ENCODE data around the gene SNED1. TPM values are rescaled to one million over a fixed set of nuclear protein-coding genes. Genes with fewer than 3 reads are reported as not detected.

Gene SNED1
- total and polyA plus RNA-seq, 2 donors = 3.2 to 7.1 TPM

DNA sequence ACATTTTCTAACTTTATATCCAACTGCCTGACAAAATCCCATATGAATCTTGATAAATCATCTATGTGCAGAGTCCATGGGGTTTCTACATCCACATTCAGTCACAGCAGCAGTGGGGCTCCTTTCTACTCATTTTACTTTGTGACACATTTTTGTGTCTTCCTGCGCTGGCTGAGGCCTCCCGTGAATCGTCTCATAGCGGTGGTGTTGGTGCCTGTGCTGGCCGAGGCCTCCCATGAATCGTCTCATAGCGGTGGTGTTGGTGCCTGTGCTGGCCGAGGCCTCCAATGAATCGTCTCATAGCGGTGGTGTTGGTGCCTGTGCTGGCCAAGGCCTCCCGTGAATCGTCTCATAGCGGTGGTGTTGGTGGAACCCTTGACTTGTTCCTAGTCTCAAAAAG, 17.0 kb downstream of the SNED1 start:
- Histone ChIP-seq H3K4me1 (ENCODE audit: control insufficient read depth in 2 of 2, insufficient read depth in 2 of 2, low read length in 2 of 2) (peaks cover 22 to 30% of the 10 kb centered on the region in 2 donors), H3K36me3 (ENCODE audit: control insufficient read depth in 2 of 2, insufficient read depth in 2 of 2, low read length in 1 of 2) (no peaks in the 10 kb centered on the region), H3K27me3 (ENCODE audit: control insufficient read depth in 2 of 2, insufficient read depth in 1 of 2, low read length in 1 of 2) (no peaks in the 10 kb centered on the region), H3K27ac (ENCODE audit: low read depth in 1 of 2, low read length in 1 of 2) (no peak overlapping the region), H3K4me3 (ENCODE audit: low read length in 2 of 2) (no peak overlapping the region), H3K9me3 (ENCODE audit: control insufficient read depth in 2 of 2, insufficient read depth in 1 of 2, low read length in 1 of 2) (peaks cover 0 to 12% of the 10 kb centered on the region in 2 donors)
- WGBS = over 99% methylated on average over 13 of the region's 13 CpGs
- DNase-seq (ENCODE audit: low read depth in 6 of 9, low spot score in 9 of 9) = no peak

DNA sequence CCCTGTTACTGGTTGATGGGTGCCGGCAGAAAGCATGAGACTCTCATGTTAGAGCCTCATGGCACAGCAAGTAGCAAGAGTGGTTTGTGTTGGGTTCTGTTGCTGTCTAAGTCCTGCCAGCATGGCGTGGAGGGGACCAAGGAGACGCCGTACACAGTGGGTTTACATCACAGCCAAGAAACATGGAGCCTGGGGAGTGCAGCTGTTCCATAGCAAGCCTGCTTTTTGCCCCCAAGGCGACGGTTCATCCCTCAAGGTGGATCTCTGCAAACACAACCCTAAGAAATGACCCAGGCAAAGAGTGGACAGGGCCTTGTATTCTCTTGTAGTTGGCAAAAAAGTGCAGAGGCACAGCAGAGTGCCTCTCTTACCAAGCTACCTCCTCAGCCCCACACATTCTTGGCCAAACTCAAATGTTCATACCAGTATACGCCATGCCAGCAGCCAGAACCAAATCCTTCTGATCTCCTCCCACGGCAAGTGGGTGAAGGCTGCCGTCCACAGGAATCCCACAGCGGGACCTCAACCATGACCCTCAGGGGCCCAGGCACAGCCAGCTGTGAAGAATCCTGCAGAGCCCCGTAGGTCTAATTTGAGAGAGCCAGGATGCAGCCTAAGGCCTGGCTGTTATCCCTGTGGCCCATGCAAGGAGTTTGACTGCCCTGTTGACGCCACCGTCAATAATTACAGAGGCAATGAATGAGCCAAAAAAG, 19.0 kb downstream of the SNED1 start:
- no peaks in the 10 kb centered on the region for H3K36me3 ChIP-seq (ENCODE audit: control insufficient read depth in 2 of 2, insufficient read depth in 2 of 2, low read length in 1 of 2)
- H3K9me3 ChIP-seq (ENCODE audit: control insufficient read depth in 2 of 2, insufficient read depth in 1 of 2, low read length in 1 of 2) = peaks cover 0 to 16% of the 10 kb centered on the region in 2 donors
- DNase-seq (ENCODE audit: low read depth in 6 of 9, low spot score in 9 of 9) = no peak
- no peak overlapping the region for H3K4me3 ChIP-seq (ENCODE audit: low read length in 2 of 2)
- peaks cover 3 to 19% of the 10 kb centered on the region in 2 donors for H3K4me1 ChIP-seq (ENCODE audit: control insufficient read depth in 2 of 2, insufficient read depth in 2 of 2, low read length in 2 of 2)
- no peak overlapping the region for H3K27ac ChIP-seq (ENCODE audit: low read depth in 1 of 2, low read length in 1 of 2)
- H3K27me3 ChIP-seq (ENCODE audit: control insufficient read depth in 2 of 2, insufficient read depth in 1 of 2, low read length in 1 of 2) = no peaks in the 10 kb centered on the region
- WGBS = 97% methylated on average over 13 of the region's 13 CpGs

DNA sequence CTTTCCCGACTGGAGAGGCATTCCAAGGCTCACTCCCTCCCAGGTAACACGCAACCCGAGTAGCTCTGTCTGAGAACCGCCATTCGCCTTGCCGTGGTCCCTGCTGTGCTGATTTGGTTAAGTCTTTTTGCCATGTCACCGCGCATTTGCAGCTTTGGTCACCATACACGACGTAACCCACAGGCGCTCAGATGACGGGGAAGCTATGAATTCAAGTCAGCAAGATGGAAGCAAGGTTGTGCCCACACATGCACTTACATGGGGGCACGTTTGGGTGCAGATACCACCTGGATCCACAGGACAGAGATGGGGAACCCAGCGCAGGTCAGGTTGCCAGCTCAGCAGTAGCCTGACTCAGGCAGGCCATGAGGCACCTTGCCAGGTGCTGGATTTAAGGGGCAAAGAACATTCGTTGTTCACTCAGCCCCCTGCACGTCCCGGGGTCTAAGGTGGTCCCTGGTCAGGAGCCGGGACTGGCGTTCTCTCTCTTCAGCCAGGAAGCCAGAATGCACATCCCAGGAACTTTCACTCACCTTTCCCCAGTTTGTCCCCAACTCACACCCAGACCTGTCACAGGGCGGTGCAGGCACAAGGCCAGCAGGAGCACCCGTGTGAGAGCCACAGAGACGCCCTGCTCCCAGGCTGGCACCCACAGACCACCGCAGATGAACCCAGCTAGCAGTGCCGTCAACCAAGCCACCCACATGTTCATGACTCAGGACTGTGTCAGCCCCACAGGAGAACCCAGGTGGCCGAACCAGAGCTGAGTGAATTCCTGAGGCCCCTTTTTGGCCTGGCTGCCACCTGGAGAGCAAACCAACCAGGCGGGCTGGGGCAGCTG, 19.9 kb downstream of the SNED1 start:
- no peaks in the 10 kb centered on the region for H3K36me3 ChIP-seq (ENCODE audit: control insufficient read depth in 2 of 2, insufficient read depth in 2 of 2, low read length in 1 of 2)
- no peak for DNase-seq (ENCODE audit: low read depth in 6 of 9, low spot score in 9 of 9)
- H3K4me1 ChIP-seq (ENCODE audit: control insufficient read depth in 2 of 2, insufficient read depth in 2 of 2, low read length in 2 of 2) = peaks cover 0 to 12% of the 10 kb centered on the region in 2 donors
- H3K27ac ChIP-seq (ENCODE audit: low read depth in 1 of 2, low read length in 1 of 2) = no peak overlapping the region
- H3K27me3 ChIP-seq (ENCODE audit: control insufficient read depth in 2 of 2, insufficient read depth in 1 of 2, low read length in 1 of 2) = no peaks in the 10 kb centered on the region
- H3K4me3 ChIP-seq (ENCODE audit: low read length in 2 of 2) = no peak overlapping the region
- H3K9me3 ChIP-seq (ENCODE audit: control insufficient read depth in 2 of 2, insufficient read depth in 1 of 2, low read length in 1 of 2) = peaks cover 0 to 16% of the 10 kb centered on the region in 2 donors
- WGBS = 95% methylated on average over 26 of the region's 26 CpGs

DNA sequence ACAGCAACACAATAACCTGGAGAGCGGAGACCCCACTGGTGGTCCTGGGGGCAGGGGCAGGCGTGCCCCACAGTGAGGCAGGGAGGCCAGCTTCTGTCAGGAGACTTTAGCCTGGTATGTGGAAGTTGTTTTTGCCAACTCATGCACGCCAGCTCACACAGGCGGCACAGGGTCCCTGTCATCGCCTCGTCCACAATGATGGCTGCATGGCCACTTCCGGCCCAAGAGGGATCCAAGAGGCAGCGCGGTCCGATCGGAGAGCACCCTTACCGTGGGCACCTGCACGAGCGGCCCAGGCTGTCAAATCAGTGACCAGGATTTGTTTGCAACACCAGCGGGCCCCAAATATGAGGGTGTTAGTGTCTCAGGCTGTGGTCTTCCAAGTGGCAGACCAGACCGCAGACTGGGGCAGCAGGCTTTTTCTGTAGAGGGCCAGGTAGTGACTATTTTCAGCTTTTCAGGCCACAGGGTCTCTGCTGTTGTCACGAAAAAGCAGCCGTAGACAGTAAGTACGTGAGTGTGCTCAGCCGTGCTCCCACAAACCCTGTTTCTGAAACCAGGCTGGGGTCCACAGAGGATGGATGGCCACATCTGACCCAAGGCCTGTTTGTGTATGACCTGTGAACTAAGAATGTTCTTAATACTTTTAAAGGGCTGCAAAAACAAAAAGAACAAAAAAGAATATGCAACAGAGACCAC, 21.2 kb downstream of the SNED1 start:
- 98% methylated on average over 20 of the region's 20 CpGs for WGBS
- no peaks in the 10 kb centered on the region for H3K36me3 ChIP-seq (ENCODE audit: control insufficient read depth in 2 of 2, insufficient read depth in 2 of 2, low read length in 1 of 2)
- peaks cover 0 to 18% of the 10 kb centered on the region in 2 donors for H3K9me3 ChIP-seq (ENCODE audit: control insufficient read depth in 2 of 2, insufficient read depth in 1 of 2, low read length in 1 of 2)
- H3K27me3 ChIP-seq (ENCODE audit: control insufficient read depth in 2 of 2, insufficient read depth in 1 of 2, low read length in 1 of 2) = no peaks in the 10 kb centered on the region
- H3K4me1 ChIP-seq (ENCODE audit: control insufficient read depth in 2 of 2, insufficient read depth in 2 of 2, low read length in 2 of 2) = peaks cover 0 to 9% of the 10 kb centered on the region in 2 donors
- no peak overlapping the region for H3K27ac ChIP-seq (ENCODE audit: low read depth in 1 of 2, low read length in 1 of 2)
- no peak overlapping the region for H3K4me3 ChIP-seq (ENCODE audit: low read length in 2 of 2)
- no peak for DNase-seq (ENCODE audit: low read depth in 6 of 9, low spot score in 9 of 9)

DNA sequence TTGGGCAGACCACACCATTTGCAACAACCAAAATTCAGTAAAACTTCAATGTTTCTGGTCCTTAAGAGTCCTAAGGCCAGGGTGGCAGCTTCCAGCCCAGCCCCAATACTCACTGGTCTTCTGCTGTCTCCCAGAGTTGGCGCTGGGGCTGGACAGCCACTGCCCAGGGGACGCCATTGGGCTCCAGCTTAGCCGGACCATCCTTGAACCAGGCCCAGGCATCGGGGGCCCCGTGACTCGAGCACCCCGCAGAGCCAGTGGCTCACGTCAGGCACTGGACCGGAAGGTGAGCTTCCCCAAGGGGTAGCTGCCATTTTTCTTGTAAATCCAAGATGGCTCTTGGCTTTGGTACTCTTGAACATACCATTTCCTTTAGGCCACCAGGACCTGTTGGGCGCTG, 21.8 kb downstream of the SNED1 start:
- no peak overlapping the region for H3K27ac ChIP-seq (ENCODE audit: low read depth in 1 of 2, low read length in 1 of 2)
- peaks cover 0 to 9% of the 10 kb centered on the region in 2 donors for H3K4me1 ChIP-seq (ENCODE audit: control insufficient read depth in 2 of 2, insufficient read depth in 2 of 2, low read length in 2 of 2)
- H3K9me3 ChIP-seq (ENCODE audit: control insufficient read depth in 2 of 2, insufficient read depth in 1 of 2, low read length in 1 of 2) = peaks cover 1 to 24% of the 10 kb centered on the region in 2 donors
- no peak overlapping the region for H3K4me3 ChIP-seq (ENCODE audit: low read length in 2 of 2)
- no peaks in the 10 kb centered on the region for H3K36me3 ChIP-seq (ENCODE audit: control insufficient read depth in 2 of 2, insufficient read depth in 2 of 2, low read length in 1 of 2)
- WGBS = 96% methylated on average over 10 of the region's 10 CpGs
- H3K27me3 ChIP-seq (ENCODE audit: control insufficient read depth in 2 of 2, insufficient read depth in 1 of 2, low read length in 1 of 2) = no peaks in the 10 kb centered on the region
- no peak for DNase-seq (ENCODE audit: low read depth in 6 of 9, low spot score in 9 of 9)

DNA sequence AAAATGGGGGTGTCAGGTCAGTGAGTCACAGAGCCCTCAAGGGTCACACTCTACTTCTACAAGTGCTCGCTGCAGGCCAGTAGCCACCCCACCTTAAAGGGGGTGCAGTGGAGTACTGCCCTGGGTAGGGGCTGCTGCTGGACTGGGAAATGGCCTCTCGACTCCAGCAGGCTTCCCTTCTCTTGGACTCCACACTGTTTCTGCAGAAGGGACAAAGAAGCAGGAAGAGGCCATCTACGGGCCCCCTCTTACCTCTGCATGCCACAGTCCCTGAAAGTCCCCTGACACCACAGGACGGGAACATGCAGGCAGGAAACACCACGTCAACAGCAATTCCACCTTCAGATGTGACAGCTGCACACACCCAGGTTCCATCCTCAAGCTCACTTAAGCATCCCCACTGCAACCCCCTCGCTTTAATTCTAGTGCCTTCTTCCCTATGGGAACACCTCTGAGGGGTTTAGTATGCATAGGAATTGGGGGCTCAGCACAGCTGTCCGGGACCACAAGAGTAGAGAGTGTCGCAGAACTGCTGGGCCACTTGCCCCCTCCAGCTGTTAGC, 22.3 kb downstream of the SNED1 start:
- Histone ChIP-seq H3K9me3 (ENCODE audit: control insufficient read depth in 2 of 2, insufficient read depth in 1 of 2, low read length in 1 of 2) (peaks cover 2 to 25% of the 10 kb centered on the region in 2 donors), H3K27me3 (ENCODE audit: control insufficient read depth in 2 of 2, insufficient read depth in 1 of 2, low read length in 1 of 2) (no peaks in the 10 kb centered on the region), H3K36me3 (ENCODE audit: control insufficient read depth in 2 of 2, insufficient read depth in 2 of 2, low read length in 1 of 2) (no peaks in the 10 kb centered on the region), H3K4me3 (ENCODE audit: low read length in 2 of 2) (no peak overlapping the region), H3K4me1 (ENCODE audit: control insufficient read depth in 2 of 2, insufficient read depth in 2 of 2, low read length in 2 of 2) (peaks cover 0 to 9% of the 10 kb centered on the region in 2 donors), H3K27ac (ENCODE audit: low read depth in 1 of 2, low read length in 1 of 2) (no peak overlapping the region)
- 90% methylated on average over 8 of the region's 8 CpGs for WGBS
- DNase-seq (ENCODE audit: low read depth in 6 of 9, low spot score in 9 of 9) = no peak

DNA sequence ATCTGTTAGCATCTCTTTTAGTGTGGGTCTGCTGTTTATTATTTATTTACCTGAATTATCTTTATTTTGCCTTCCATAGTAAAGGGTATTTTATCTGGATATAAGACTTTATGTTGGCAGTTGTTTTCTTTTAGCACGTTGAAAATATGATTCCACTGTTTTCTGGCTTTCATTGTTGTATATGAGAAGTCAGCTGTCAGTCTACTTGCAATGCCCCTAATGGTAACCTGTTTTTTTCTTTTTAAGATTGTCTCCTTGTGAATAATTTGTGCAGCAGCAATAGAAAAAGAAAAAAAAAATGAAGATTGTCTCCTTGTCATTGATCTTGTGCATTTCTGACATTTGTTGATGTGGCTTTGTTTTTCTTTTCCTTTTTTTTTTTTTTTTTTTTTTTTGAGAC, 27.2 kb downstream of the SNED1 start:
- WGBS = 78% methylated on average over 1 of the region's 1 CpG
- peak in 1 of 9 donors; percentile 16 for DNase-seq (ENCODE audit: low read depth in 6 of 9, low spot score in 9 of 9)
- no peaks in the 10 kb centered on the region for H3K36me3 ChIP-seq (ENCODE audit: control insufficient read depth in 2 of 2, insufficient read depth in 2 of 2, low read length in 1 of 2)
- H3K4me1 ChIP-seq (ENCODE audit: control insufficient read depth in 2 of 2, insufficient read depth in 2 of 2, low read length in 2 of 2) = peaks cover 0 to 7% of the 10 kb centered on the region in 2 donors
- H3K27me3 ChIP-seq (ENCODE audit: control insufficient read depth in 2 of 2, insufficient read depth in 1 of 2, low read length in 1 of 2) = no peaks in the 10 kb centered on the region
- H3K27ac ChIP-seq (ENCODE audit: low read depth in 1 of 2, low read length in 1 of 2) = no peak overlapping the region
- H3K9me3 ChIP-seq (ENCODE audit: control insufficient read depth in 2 of 2, insufficient read depth in 1 of 2, low read length in 1 of 2) = peaks cover 2 to 34% of the 10 kb centered on the region in 2 donors
- H3K4me3 ChIP-seq (ENCODE audit: low read length in 2 of 2) = no peak overlapping the region

DNA sequence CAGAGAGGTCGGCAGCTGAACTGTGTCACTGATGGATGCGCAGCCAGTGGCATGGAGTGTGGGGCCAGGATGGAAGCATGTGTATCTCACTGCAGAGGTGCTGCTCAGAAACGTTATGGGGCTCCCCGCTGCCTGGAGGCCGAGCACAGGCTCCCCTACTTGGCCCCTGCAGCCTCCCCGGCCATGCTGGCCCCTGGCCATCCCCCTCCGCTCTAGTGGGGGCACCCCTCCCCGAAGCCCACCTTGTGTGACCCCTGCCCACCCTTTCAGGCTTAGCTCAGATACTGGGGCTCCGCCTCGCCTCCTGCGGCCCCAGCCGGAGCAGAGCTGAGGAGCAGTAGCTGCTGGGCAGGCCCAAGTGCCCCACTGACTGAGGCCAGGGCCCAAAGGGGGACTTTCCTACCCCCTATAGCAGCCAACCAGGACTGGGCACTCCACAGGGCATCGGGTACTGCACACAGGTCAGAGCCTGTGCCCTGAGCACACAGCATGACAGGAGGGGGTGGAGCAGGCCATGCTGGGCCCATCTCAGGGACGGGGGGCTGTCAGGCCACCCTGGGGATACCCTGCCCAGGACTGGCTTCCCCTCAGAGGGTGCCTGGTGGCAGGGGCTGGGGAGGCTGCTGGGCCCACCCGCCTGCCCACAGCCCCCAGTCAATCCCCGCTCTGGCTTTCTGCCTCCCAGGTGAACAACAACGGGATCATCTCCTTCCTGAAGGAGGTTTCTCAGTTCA, 31.3 kb downstream of the SNED1 start:
- peaks cover 12 to 24% of the 10 kb centered on the region in 2 donors for H3K4me1 ChIP-seq (ENCODE audit: control insufficient read depth in 2 of 2, insufficient read depth in 2 of 2, low read length in 2 of 2)
- H3K36me3 ChIP-seq (ENCODE audit: control insufficient read depth in 2 of 2, insufficient read depth in 2 of 2, low read length in 1 of 2) = no peaks in the 10 kb centered on the region
- peaks cover 0 to 5% of the 10 kb centered on the region in 2 donors for H3K27me3 ChIP-seq (ENCODE audit: control insufficient read depth in 2 of 2, insufficient read depth in 1 of 2, low read length in 1 of 2)
- H3K4me3 ChIP-seq (ENCODE audit: low read length in 2 of 2) = no peak overlapping the region
- H3K9me3 ChIP-seq (ENCODE audit: control insufficient read depth in 2 of 2, insufficient read depth in 1 of 2, low read length in 1 of 2) = peaks cover 2 to 27% of the 10 kb centered on the region in 2 donors
- no peak for DNase-seq (ENCODE audit: low read depth in 6 of 9, low spot score in 9 of 9)
- H3K27ac ChIP-seq (ENCODE audit: low read depth in 1 of 2, low read length in 1 of 2) = no peak overlapping the region
- 93% methylated on average over 17 of the region's 17 CpGs for WGBS
